ENCODE results near the gene ARHGAP12.

The ARHGAP12 gene

DNA sequence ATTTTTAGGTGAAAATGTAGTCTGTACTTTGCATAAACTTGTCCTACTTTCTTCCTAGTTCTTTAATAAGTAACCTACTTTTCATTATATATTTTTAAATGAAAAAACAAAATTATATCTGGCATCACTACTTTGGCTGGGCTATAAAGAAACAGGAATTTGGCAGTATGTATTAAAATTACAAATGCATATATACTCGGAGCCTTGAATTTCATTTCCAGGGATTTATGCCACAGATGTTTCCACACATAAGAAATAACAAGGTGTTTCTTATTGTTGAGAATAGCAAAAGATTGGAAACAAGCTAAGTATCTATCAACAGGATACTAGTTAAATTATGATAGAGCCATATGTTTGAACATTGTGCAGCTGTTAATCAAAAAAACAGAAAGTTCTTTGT lies 2.2 kb upstream of the ARHGAP12 start:
- TF ChIP-seq EZH2 (IDR thresholded peaks at IDR 0.05) (no peak), POLR2AphosphoS5 (IDR thresholded peaks at IDR 0.05; ENCODE audit: borderline replicate concordance, low read depth, low read length) (no peak), FOXP2 (optimal IDR thresholded peaks at IDR 0.05; ENCODE audit: control extremely low read depth, extremely low read length, insufficient read depth) (no peak)
- no peaks in the 10 kb centered on the region for H3K36me3 ChIP-seq (ENCODE audit: insufficient read depth, low read length)
- no peak overlapping the region for H3K27ac ChIP-seq
- peak overlapping the region; percentile 81 for H3K4me3 ChIP-seq
- no peaks in the 10 kb centered on the region for H3K9me3 ChIP-seq (ENCODE audit: low read depth, low read length)
- DNase-seq (ENCODE audit: low read depth, low spot score) = no peak
- H3K9ac ChIP-seq (ENCODE audit: insufficient read length) = no peak overlapping the region

DNA sequence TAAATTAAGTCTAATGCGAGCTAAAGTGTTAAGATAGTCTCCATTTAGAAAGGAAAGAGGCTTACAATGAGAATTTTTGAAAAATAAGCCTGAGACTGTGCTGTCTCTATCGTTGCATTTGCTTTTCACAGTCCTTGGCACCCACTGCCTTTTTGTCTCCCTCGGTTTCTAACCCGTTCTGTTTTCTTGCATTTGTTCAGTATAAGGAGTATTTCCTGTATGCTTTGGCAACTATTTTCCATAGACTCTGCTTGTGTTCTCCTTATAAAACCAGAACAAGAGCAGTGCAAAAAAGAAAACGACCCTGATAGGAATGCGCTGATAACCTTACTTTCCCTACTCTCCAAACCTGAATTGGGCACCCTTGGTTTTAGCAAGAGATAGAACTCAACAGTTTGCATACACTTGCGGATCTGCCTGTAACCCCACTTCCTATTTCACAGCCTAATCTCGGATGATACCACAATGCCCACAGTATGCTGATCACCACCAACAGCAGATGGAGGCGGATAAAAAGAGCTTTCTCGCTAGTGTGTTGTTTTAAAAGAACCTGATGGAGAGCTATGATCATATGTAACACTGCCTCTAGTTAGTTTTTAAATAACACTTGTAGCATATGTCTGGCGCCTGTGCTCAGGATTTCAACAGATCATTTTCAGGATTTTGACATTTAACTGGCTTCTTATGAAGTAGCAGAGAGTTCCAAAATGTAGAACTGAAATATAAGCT lies 1.6 kb upstream of the ARHGAP12 start:
- Histone ChIP-seq H3K9ac (ENCODE audit: insufficient read length) (peak overlapping the region; percentile 71), H3K9me3 (ENCODE audit: low read depth, low read length) (no peaks in the 10 kb centered on the region), H3K36me3 (ENCODE audit: insufficient read depth, low read length) (no peaks in the 10 kb centered on the region), H3K27ac (no peak overlapping the region), H3K4me3 (peak overlapping the region; percentile 81)
- TF ChIP-seq POLR2AphosphoS5 (IDR thresholded peaks at IDR 0.05; ENCODE audit: borderline replicate concordance, low read depth, low read length) = no peak
- no peak for TF ChIP-seq FOXP2 (optimal IDR thresholded peaks at IDR 0.05; ENCODE audit: control extremely low read depth, extremely low read length, insufficient read depth)
- no peak for TF ChIP-seq EZH2 (IDR thresholded peaks at IDR 0.05)
- no peak for DNase-seq (ENCODE audit: low read depth, low spot score)

DNA sequence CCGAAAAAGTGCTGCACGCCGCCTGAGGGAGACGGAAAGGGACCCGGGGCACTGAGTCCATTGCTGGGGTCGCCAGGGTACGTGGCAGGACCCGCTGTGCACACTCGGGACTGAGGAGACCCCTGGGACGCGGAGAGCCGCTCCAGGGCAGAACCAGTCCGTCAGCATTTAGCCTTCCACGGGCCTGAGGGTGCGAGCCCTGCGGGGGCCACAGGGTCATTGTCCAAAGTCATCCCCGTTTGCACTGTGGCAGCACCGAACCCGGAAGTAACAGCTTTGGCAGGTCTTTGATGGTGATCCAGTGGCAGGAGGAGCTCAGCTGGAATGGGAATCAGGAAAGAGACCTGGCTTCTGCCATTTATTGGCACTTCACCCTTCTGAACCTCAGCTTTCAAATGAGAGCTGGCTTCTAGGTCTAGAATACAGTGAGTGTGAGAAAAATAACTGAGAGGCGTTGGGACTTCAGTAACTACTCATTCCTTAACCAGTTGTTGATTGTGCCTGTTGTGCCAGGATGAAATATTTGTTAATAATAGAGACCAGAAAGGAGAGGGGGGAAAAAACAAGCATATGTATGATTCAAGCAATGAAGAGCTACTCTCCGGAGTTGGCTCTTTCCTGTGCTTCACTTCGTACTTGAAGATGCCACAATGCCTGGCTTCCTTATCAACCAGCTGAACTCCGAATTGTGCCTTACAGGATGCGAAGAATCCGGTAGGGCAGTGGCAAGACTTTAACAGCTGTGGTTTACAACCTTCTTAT lies 811 bp upstream of the ARHGAP12 start:
- H3K9me3 ChIP-seq (ENCODE audit: low read depth, low read length) = no peaks in the 10 kb centered on the region
- TF ChIP-seq FOXP2 (optimal IDR thresholded peaks at IDR 0.05; ENCODE audit: control extremely low read depth, extremely low read length, insufficient read depth) (no peak), EZH2 (IDR thresholded peaks at IDR 0.05) (no peak), POLR2AphosphoS5 (IDR thresholded peaks at IDR 0.05; ENCODE audit: borderline replicate concordance, low read depth, low read length) (no peak)
- H3K9ac ChIP-seq (ENCODE audit: insufficient read length) = peak overlapping the region; percentile 71
- H3K27ac ChIP-seq = no peak overlapping the region
- H3K4me3 ChIP-seq = peak overlapping the region; percentile 81
- DNase-seq (ENCODE audit: low read depth, low spot score) = no peak
- no peaks in the 10 kb centered on the region for H3K36me3 ChIP-seq (ENCODE audit: insufficient read depth, low read length)

DNA sequence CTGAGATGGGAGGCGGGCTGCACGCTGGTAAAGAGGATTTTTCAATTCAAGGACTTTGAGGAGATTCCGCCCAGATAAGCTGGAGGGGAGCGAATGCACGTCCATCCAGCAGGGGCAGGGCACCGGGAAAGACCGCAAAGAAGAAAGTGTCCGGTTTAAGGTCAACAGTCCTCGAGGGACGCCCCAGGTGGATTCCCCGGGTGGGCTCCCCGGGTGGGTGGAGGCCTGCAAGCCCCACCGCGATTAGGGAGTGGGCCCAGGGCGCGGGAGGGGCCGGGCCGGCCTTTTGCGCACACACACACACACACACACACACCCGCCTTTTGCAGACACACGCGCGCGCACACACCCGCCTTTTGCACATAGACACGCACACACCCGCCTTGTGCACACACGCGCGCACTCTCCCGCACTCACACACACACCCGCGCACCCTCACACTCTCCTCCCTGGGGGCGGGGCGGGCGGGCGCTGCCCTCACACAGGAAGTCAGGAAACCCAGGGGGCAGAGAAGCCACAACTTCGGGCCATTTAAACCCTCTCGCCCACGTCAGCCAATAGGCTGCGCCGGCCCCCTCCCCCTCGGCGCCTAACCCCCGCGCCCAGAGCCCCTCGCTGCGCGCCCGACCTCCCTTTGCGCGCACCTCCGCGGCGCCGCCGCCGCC lies 615 bp downstream of the ARHGAP12 start:
- H3K27ac ChIP-seq = no peak overlapping the region
- no peaks in the 10 kb centered on the region for H3K9me3 ChIP-seq (ENCODE audit: low read depth, low read length)
- peaks cover 4% of the 10 kb centered on the region; the same call in 1 of the 2 replicates for H3K36me3 ChIP-seq (ENCODE audit: insufficient read depth, low read length)
- H3K9ac ChIP-seq (ENCODE audit: insufficient read length) = no peak overlapping the region
- peak overlapping the region; percentile 81 for H3K4me3 ChIP-seq
- TF ChIP-seq FOXP2 (optimal IDR thresholded peaks at IDR 0.05; ENCODE audit: control extremely low read depth, extremely low read length, insufficient read depth) (no peak), POLR2AphosphoS5 (IDR thresholded peaks at IDR 0.05; ENCODE audit: borderline replicate concordance, low read depth, low read length) (no peak), EZH2 (IDR thresholded peaks at IDR 0.05) (no peak)
- DNase-seq (ENCODE audit: low read depth, low spot score) = no peak

DNA sequence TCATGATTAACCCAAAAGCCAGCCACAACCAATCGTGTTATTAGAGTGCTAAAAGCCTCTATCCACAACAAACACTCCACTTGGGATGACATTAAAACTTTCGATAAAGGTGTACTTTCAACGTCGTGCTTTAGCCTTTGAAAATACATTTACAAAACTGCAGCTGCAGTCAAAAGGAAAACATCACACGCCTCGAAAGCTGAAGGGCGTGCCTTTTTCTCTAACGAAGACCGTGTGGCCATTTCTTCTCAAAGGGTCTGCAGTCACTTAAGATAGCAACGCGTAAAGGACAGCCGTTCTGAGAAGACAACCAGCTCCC lies 1.1 kb downstream of the ARHGAP12 start:
- Histone ChIP-seq H3K4me3 (peak overlapping the region; percentile 81), H3K9me3 (ENCODE audit: low read depth, low read length) (no peaks in the 10 kb centered on the region), H3K36me3 (ENCODE audit: insufficient read depth, low read length) (peaks cover 4% of the 10 kb centered on the region; the same call in 1 of the 2 replicates), H3K9ac (ENCODE audit: insufficient read length) (no peak overlapping the region), H3K27ac (no peak overlapping the region)
- DNase-seq (ENCODE audit: low read depth, low spot score) = no peak
- TF ChIP-seq POLR2AphosphoS5 (IDR thresholded peaks at IDR 0.05; ENCODE audit: borderline replicate concordance, low read depth, low read length) (no peak), FOXP2 (optimal IDR thresholded peaks at IDR 0.05; ENCODE audit: control extremely low read depth, extremely low read length, insufficient read depth) (no peak), EZH2 (IDR thresholded peaks at IDR 0.05) (no peak)

DNA sequence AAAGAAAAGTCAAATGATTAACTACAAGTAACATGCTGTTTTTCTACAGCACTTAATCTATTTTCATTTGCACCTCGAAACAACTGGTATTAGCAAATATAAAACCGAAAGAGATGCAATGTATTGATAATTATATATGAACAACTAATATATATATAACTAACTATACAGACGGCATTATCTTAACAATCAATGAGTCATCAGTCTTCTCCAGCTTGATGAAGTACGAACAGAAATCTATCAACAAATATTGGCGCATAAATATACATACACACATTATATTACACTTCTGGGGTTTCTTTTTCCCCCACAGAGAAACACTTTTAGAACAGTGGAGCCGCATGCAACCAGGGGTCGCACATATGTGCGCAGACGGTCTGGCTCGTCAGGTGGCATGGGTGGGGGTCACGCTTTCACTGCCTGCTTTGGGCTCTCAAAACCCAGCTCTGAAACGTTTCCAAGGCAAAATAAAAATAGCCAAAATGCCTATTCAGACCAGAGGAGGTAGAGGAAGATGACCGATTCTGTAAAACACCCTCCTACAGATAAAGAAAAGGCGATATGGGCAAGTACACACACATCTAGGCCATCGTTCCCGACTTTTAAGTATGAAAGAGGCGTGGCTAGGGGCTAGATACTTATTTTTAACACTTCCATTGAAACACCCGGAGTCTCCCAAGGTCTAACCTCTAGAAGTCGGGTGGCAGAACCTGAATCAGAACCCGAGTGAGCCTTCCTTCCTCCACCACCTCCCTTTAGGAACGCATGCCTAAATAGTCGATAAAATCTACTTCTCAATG lies 1.7 kb downstream of the ARHGAP12 start:
- Histone ChIP-seq H3K9ac (ENCODE audit: insufficient read length) (no peak overlapping the region), H3K36me3 (ENCODE audit: insufficient read depth, low read length) (peaks cover 4% of the 10 kb centered on the region; the same call in 1 of the 2 replicates), H3K9me3 (ENCODE audit: low read depth, low read length) (no peaks in the 10 kb centered on the region), H3K4me3 (peak overlapping the region; percentile 81), H3K27ac (no peak overlapping the region)
- no peak for TF ChIP-seq EZH2 (IDR thresholded peaks at IDR 0.05)
- no peak for DNase-seq (ENCODE audit: low read depth, low spot score)

DNA sequence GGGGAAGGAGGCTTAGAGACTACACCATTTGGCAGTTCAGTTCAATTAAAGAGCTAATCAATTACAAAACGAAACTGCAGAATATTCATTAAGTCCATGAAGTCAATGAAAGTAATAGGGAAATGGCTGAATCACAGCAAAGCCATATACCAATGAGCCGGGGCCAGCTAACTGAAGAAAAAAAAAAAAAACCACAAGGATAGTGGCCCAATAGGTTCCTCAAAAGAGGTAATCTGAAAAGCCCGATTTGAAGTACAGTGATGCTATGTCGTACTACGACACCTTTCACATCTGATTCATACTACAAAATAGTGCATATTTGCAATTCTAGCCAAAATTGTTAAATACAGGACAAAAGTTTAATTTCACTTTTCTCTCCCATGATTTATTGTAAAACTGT lies 2.5 kb downstream of the ARHGAP12 start:
- no peak for DNase-seq (ENCODE audit: low read depth, low spot score)
- Histone ChIP-seq H3K9ac (ENCODE audit: insufficient read length) (no peak overlapping the region), H3K4me3 (no peak overlapping the region), H3K36me3 (ENCODE audit: insufficient read depth, low read length) (peaks cover 4% of the 10 kb centered on the region; the same call in 1 of the 2 replicates), H3K27ac (no peak overlapping the region), H3K9me3 (ENCODE audit: low read depth, low read length) (no peaks in the 10 kb centered on the region)
- TF ChIP-seq EZH2 (IDR thresholded peaks at IDR 0.05) = no peak
- TF ChIP-seq FOXP2 (optimal IDR thresholded peaks at IDR 0.05; ENCODE audit: control extremely low read depth, extremely low read length, insufficient read depth) = no peak

DNA sequence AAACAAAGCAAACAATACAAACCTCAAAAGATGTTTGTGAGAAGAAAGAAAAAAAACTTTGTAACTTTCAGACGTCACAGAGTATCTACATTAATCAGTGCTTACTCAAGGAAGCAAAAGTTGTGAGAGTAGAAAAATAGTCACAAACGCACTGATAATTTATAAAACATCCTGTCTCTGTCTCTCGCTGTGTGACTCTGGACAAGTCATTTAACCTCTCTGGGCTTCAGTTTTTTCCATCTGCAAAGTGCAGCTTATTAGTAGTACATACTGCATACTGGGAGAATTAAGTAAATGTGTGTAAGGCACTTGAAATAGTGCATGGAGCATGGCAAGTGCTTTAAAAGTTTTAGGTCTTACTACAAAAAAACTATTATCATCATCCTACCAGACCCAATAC lies 3.8 kb downstream of the ARHGAP12 start:
- Histone ChIP-seq H3K9me3 (ENCODE audit: low read depth, low read length) (no peaks in the 10 kb centered on the region), H3K36me3 (ENCODE audit: insufficient read depth, low read length) (peaks cover 4% of the 10 kb centered on the region; the same call in 1 of the 2 replicates), H3K4me3 (no peak overlapping the region), H3K9ac (ENCODE audit: insufficient read length) (no peak overlapping the region), H3K27ac (no peak overlapping the region)
- no peak for DNase-seq (ENCODE audit: low read depth, low spot score)
- no peak for TF ChIP-seq EZH2 (IDR thresholded peaks at IDR 0.05)
- TF ChIP-seq FOXP2 (optimal IDR thresholded peaks at IDR 0.05; ENCODE audit: control extremely low read depth, extremely low read length, insufficient read depth) = no peak
- no peak for TF ChIP-seq POLR2AphosphoS5 (IDR thresholded peaks at IDR 0.05; ENCODE audit: borderline replicate concordance, low read depth, low read length)
